ENCODE results near the gene HS1BP3. TPM values are rescaled to one million over a fixed set of nuclear protein-coding genes. Genes with fewer than 3 reads are reported as not detected.

The HS1BP3 gene
- total and polyA plus RNA-seq, 2 of the 13 experiments (the other 11 are each of a cell fraction or from before 2014, with no cell fraction given): 15.2 to 22.0 TPM

- TF ChIP-seq ZNF143 (CRISPR knock-in tag; IDR thresholded peaks at IDR 0.05) (0 out of 2 replicates have a peak, but pooled peaks have one; percentile 45), ZMAT3 (CRISPR knock-in tag; conservative IDR thresholded peaks at IDR 0.05) (peak; percentile 56; the same call in 1 of the 2 replicates), ZNF543 (CRISPR knock-in tag; IDR thresholded peaks at IDR 0.05) (peak; percentile 73), ZKSCAN5 (CRISPR knock-in tag; IDR thresholded peaks at IDR 0.05) (no peak), NR0B2 (CRISPR knock-in tag; IDR thresholded peaks at IDR 0.05) (peak; percentile 88), ZNF615 (CRISPR knock-in tag; IDR thresholded peaks at IDR 0.05; ENCODE audit: borderline replicate concordance) (no peak), EHMT2 (IDR thresholded peaks at IDR 0.05; ENCODE audit: borderline replicate concordance, low read depth, low read length) (no peak), SALL2 (CRISPR knock-in tag; IDR thresholded peaks at IDR 0.05) (peak; percentile 97; the same call in 1 of the 2 replicates), ZNF224 (CRISPR knock-in tag; IDR thresholded peaks at IDR 0.05) (no peak), TFDP2 (CRISPR knock-in tag; IDR thresholded peaks at IDR 0.05) (peak; percentile 91), CHCHD3 (CRISPR knock-in tag; IDR thresholded peaks at IDR 0.05) (no peak), ZC3H13 (CRISPR knock-in tag; IDR thresholded peaks at IDR 0.05) (peak; percentile 69; the same call in 1 of the 2 replicates), ZBTB25 (CRISPR knock-in tag; IDR thresholded peaks at IDR 0.05) (peak; percentile 76; the same call in 1 of the 2 replicates), SIN3A (IDR thresholded peaks at IDR 0.05; ENCODE audit: borderline replicate concordance, low read depth, low read length) (peak; percentile 60; the same call in 1 of the 2 replicates), HMG20B (CRISPR knock-in tag; conservative IDR thresholded peaks at IDR 0.05) (peak; percentile 21; the same call in 1 of the 2 replicates), TRAFD1 (CRISPR knock-in tag; IDR thresholded peaks at IDR 0.05; ENCODE audit: borderline replicate concordance) (0 out of 2 replicates have a peak, but pooled peaks have one; percentile 62), ZMYM2 (CRISPR knock-in tag; IDR thresholded peaks at IDR 0.05) (no peak), ZBTB14 (CRISPR knock-in tag; IDR thresholded peaks at IDR 0.05) (peak; percentile 73), MBD4 (IDR thresholded peaks at IDR 0.05; ENCODE audit: borderline replicate concordance, low read length) (no peak)
- TF ChIP-seq, protein P1, sequence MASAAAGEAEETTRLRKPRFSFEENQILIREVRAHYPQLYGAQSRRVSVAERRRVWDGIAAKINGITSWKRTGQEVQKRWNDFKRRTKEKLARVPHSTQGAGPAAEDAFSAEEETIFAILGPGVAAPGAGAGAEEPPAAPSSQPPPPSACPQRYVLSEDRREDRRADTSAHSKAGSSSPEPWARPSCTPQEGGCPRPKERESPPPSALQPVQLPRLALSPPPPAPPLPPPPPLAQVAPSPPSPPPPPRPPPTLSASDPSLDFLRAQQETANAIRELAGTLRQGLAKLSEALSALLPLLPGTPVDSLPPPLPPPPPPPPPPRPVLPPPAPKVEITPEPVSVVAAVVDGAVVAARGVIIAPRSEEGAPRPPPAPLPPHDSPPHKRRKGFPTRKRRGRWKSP (CRISPR knock-in tag; IDR thresholded peaks at IDR 0.05): peak; percentile 69; the same call in 1 of the 2 replicates
These were observed at the start of gene HS1BP3 (continued) for GRCh38 chr2:20650877-20651730.

All from HepG2 (cell line).